GM23338 (cell line): ENCODE measurements around the gene NECTIN2. TPM values are rescaled to one million over a fixed set of nuclear protein-coding genes. Genes with fewer than 3 reads are reported as not detected.

Experiments used
- ATAC-seq: fragments of 200-7000 bp; cut with Tn5 transposase; 3 replicates; pipeline ENCODE4 v1.9.1; 2020
- DNase-seq: peaks from one replicate; pipeline ENCODE4 v3.0.0-alpha.2; 2015; ENCODE audit warnings: low spot score
- H2AFZ ChIP-seq: fragments of 200-600 bp; sonication (generic); 2 replicates; pipeline ENCODE4 v1.8.0; 2016; ENCODE audit warnings: antibody characterized with exemption, mild to moderate bottlenecking, moderate library complexity
- H3F3A ChIP-seq: fragments of 200-600 bp; sonication (generic); replicated peaks from 2 replicates; pipeline ENCODE4 v1.8.0; 2017; ENCODE audit warnings: antibody characterized with exemption, mixed run types, low read depth
- H3K27ac ChIP-seq: fragments of 200-600 bp; sonication (generic); 2 replicates; pipeline ENCODE4 v1.6.1; 2016; ENCODE audit warnings: low read depth
- H3K27me3 ChIP-seq: fragments of 200-600 bp; sonication (generic); 2 replicates; pipeline ENCODE4 v1.8.0; 2016; ENCODE audit warnings: mild to moderate bottlenecking, mixed run types, moderate library complexity; ENCODE audit not compliant: insufficient read depth
- H3K36me3 ChIP-seq: fragments of 200-600 bp; sonication (generic); 2 replicates; pipeline ENCODE4 v1.8.0; 2016; ENCODE audit warnings: mild to moderate bottlenecking; ENCODE audit not compliant: insufficient read depth
- H3K4me1 ChIP-seq: fragments of 200-600 bp; sonication (generic); 2 replicates; pipeline ENCODE4 v1.8.0; 2016; ENCODE audit warnings: mild to moderate bottlenecking, moderate library complexity; ENCODE audit not compliant: insufficient read depth
- H3K4me2 ChIP-seq: fragments of 200-600 bp; sonication (generic); 2 replicates; pipeline ENCODE4 v1.7.1; 2017; ENCODE audit warnings: mixed run types
- H3K4me3 ChIP-seq: fragments of 200-600 bp; sonication (generic); 2 replicates; pipeline ENCODE4 v1.6.1; 2016; ENCODE audit warnings: mixed run types
- H3K79me2 ChIP-seq: fragments of 200-600 bp; sonication (generic); replicated peaks from 2 replicates; pipeline ENCODE4 v1.8.0; 2017; ENCODE audit warnings: mild to moderate bottlenecking; ENCODE audit not compliant: insufficient read depth
- H3K9me2 ChIP-seq: fragments of 200-600 bp; sonication (generic); 2 replicates; pipeline ENCODE4 v1.8.0; 2017; ENCODE audit not compliant: insufficient read depth
- H4K20me1 ChIP-seq: fragments of 200-600 bp; sonication (generic); replicated peaks from 2 replicates; pipeline ENCODE4 v1.8.0; 2017; ENCODE audit warnings: mild to moderate bottlenecking; ENCODE audit not compliant: insufficient read depth
- H3K27ac Mint-ChIP-seq: 2 replicates; pipeline ENCODE4 v1.8.0; 2020; ENCODE audit warnings: inconsistent platforms, mild to moderate bottlenecking, moderate library complexity, mixed read lengths
- H3K27me3 Mint-ChIP-seq: 3 replicates; pipeline ENCODE4 v1.8.0; 2022; ENCODE audit warnings: low read depth, mild to moderate bottlenecking, moderate library complexity, mixed read lengths, inconsistent platforms; ENCODE audit not compliant: insufficient read depth, poor library complexity
- H3K36me3 Mint-ChIP-seq: 3 replicates; pipeline ENCODE4 v1.8.0; 2021; ENCODE audit warnings: low read depth, mild to moderate bottlenecking, inconsistent platforms, moderate library complexity, mixed read lengths
- H3K4me1 Mint-ChIP-seq: 3 replicates; pipeline ENCODE4 v1.8.0; 2020; ENCODE audit warnings: mild to moderate bottlenecking, inconsistent platforms, mixed read lengths
- H3K4me3 Mint-ChIP-seq: 3 replicates; pipeline ENCODE4 v1.8.0; 2021; ENCODE audit warnings: moderate library complexity, mild to moderate bottlenecking, inconsistent platforms, mixed read lengths
- H3K9me3 Mint-ChIP-seq: 3 replicates; pipeline ENCODE4 v1.8.0; 2020; ENCODE audit warnings: moderate library complexity, mild to moderate bottlenecking, inconsistent platforms, mixed read lengths
- ETS1 ChIP-seq: IDR thresholded peaks from 2 replicates; pipeline ENCODE4 v1.6.1; 2016; ENCODE audit warnings: antibody characterized with exemption
- EZH2 ChIP-seq: fragments of 200-600 bp; sonication (generic); IDR thresholded peaks from one replicate; pipeline ENCODE4 v1.8.0; 2017; ENCODE audit warnings: antibody characterized with exemption, mild to moderate bottlenecking, low read depth; ENCODE audit not compliant: unreplicated experiment
- EZH2phosphoT487 ChIP-seq: fragments of 200-600 bp; sonication (generic); IDR thresholded peaks from one replicate; pipeline ENCODE4 v1.8.1; 2018; ENCODE audit warnings: antibody characterized with exemption; ENCODE audit not compliant: unreplicated experiment
- JUNB ChIP-seq: IDR thresholded peaks from one replicate; pipeline ENCODE4 v1.6.1; 2016; ENCODE audit warnings: antibody characterized with exemption; ENCODE audit not compliant: unreplicated experiment
- REST ChIP-seq: IDR thresholded peaks from one replicate; pipeline ENCODE4 v1.6.1; 2018; ENCODE audit warnings: antibody characterized with exemption; ENCODE audit not compliant: unreplicated experiment
- STAT1 ChIP-seq: IDR thresholded peaks from one replicate; pipeline ENCODE4 v1.6.1; 2016; ENCODE audit warnings: antibody characterized with exemption; ENCODE audit not compliant: unreplicated experiment
- ZNF114 ChIP-seq: fragments of 250-450 bp; sonication (Bioruptor Pico); IDR thresholded peaks from 2 replicates; pipeline ENCODE4 v1.5.0; 2020; ENCODE audit warnings: mild to moderate bottlenecking, moderate library complexity
- polyA plus RNA-seq: library from polyadenylated mRNA; unstranded; fragments of >200 nt; fragmentation: Nextera tagmentation; extraction: Ambion mirVana; gene quantifications from 2 replicates; pipeline ENCODE4 v1.2.1, GENCODE V29; 2016
- total RNA-seq: library from RNA; depleted of rRNA; stranded (reverse); fragments of >200 nt; shearing (Covaris generic); gene quantifications from 2 replicates; pipeline ENCODE4 v1.2.3, GENCODE V29; 2014

NECTIN2 gene
- total and polyA plus RNA-seq, 2 experiments from 2014 or later = 109 to 230 TPM

GRCh38 chr19:44847144-44848035 lies 1.3 kb downstream of the NECTIN2 start:
- peak; percentile 85 for DNase-seq
- TF ChIP-seq EZH2 (no peak), REST (no peak), EZH2phosphoT487 (no peak), ZNF114 (CRISPR knock-in tag) (no peak), JUNB (no peak), ETS1 (no peak)
- Histone ChIP-seq H3F3A (peaks cover 25% of the 10 kb centered on the region), H3K4me3 (peak overlapping the region; percentile 99), H3K36me3 (no peaks in the 10 kb centered on the region), H4K20me1 (peaks cover 29% of the 10 kb centered on the region), H3K79me2 (peaks cover 61% of the 10 kb centered on the region), H3K27ac (peak overlapping the region; percentile 100), H3K4me1 (peaks cover 25% of the 10 kb centered on the region), H2AFZ (no peak overlapping the region), H3K9me2 (no peaks in the 10 kb centered on the region), H3K27me3 (peaks cover 7% of the 10 kb centered on the region; the same call in 1 of the 2 replicates), H3K4me2 (peak overlapping the region; percentile 100)
- H3K4me3 Mint-ChIP-seq = peak overlapping the region; percentile 96
- H3K9me3 Mint-ChIP-seq = peaks cover 3% of the 10 kb centered on the region; the same call in 2 of the 3 replicates
- peaks cover 30% of the 10 kb centered on the region for H3K4me1 Mint-ChIP-seq
- peak; percentile 6 for ATAC-seq
- peaks cover 42% of the 10 kb centered on the region for H3K27me3 Mint-ChIP-seq
- H3K36me3 Mint-ChIP-seq = peaks cover 22% of the 10 kb centered on the region; the same call in 2 of the 3 replicates
- H3K27ac Mint-ChIP-seq = peak overlapping the region; percentile 97

- Mint-ChIP-seq H3K27me3 (peaks cover 41% of the 10 kb centered on the region), H3K9me3 (peaks cover 3% of the 10 kb centered on the region; the same call in 2 of the 3 replicates), H3K4me1 (peaks cover 30% of the 10 kb centered on the region), H3K36me3 (peaks cover 25% of the 10 kb centered on the region), H3K4me3 (peak overlapping the region; percentile 96), H3K27ac (peak overlapping the region; percentile 92)
- H3K36me3 ChIP-seq = no peaks in the 10 kb centered on the region
- H3K27ac ChIP-seq = peak overlapping the region; percentile 100
- peaks cover 70% of the 10 kb centered on the region for H3K79me2 ChIP-seq
- H3K4me2 ChIP-seq = peak overlapping the region; percentile 100
- H3K4me3 ChIP-seq = peak overlapping the region; percentile 99
- peaks cover 31% of the 10 kb centered on the region for H4K20me1 ChIP-seq
- ATAC-seq (0 out of 3 replicates have a peak, but pooled peaks have one; percentile 0), DNase-seq (peak; percentile 87)
- peaks cover 25% of the 10 kb centered on the region for H3K4me1 ChIP-seq
- peaks cover 7% of the 10 kb centered on the region; the same call in 1 of the 2 replicates for H3K27me3 ChIP-seq
- H3F3A ChIP-seq = peaks cover 25% of the 10 kb centered on the region
- no peaks in the 10 kb centered on the region for H3K9me2 ChIP-seq
- TF ChIP-seq STAT1 = no peak
- no peak for TF ChIP-seq REST
- no peak for TF ChIP-seq ETS1
- TF ChIP-seq EZH2phosphoT487 = no peak
- H2AFZ ChIP-seq = no peak overlapping the region
Measured at GRCh38 chr19:44848036-44848811, 2.1 kb downstream of the NECTIN2 start.
